K562 (cell line): ENCODE measurements around the gene NOSTRIN.

Experiments used
- CCAR2 ChIP-seq: fragments of 200-400 bp; formaldehyde crosslinking; IDR thresholded peaks from 2 replicates; pipeline ENCODE4 v1.6.1; 2017; ENCODE audit warnings: mild to moderate bottlenecking, low read depth, low read length
- MAX ChIP-seq: sonication (generic); formaldehyde crosslinking; IDR thresholded peaks from 2 replicates; pipeline ENCODE4 v1.9.0; 2022; ENCODE audit warnings: mild to moderate bottlenecking, missing genetic modification reagents
- PHB2 ChIP-seq: fragments of 450-650 bp; IDR thresholded peaks from 2 replicates; pipeline ENCODE4 v1.6.1; 2017; ENCODE audit warnings: low read depth
- RAD51 ChIP-seq: fragments of 450-650 bp; IDR thresholded peaks from 2 replicates; pipeline ENCODE4 v1.7.1; 2016; ENCODE audit warnings: low read depth, mild to moderate bottlenecking, borderline replicate concordance

- TF ChIP-seq MAX (CRISPR knock-in tag) (no peak), PHB2 (no peak), RAD51 (no peak), CCAR2 (no peak)
These were observed 7.8 kb downstream of the NOSTRIN start for GRCh38 chr2:168810235-168810634.
